SU-DHL-6 (cell line): ENCODE measurements around the gene KDM2A.

Experiments used
- CTCF ChIP-seq: fragments of 200-600 bp; sonication (generic); IDR thresholded peaks from one replicate; pipeline ENCODE4 v1.5.1; 2017; ENCODE audit warnings: antibody characterized with exemption, mild to moderate bottlenecking, low read length, moderate library complexity; ENCODE audit not compliant: insufficient read depth, poor library complexity, severe bottlenecking
- EZH2phosphoT487 ChIP-seq: fragments of 200-600 bp; sonication (generic), shearing (Covaris generic); conservative IDR thresholded peaks from 2 replicates; pipeline ENCODE4 v1.6.1; 2018; ENCODE audit warnings: mild to moderate bottlenecking, antibody characterized with exemption, low read length, moderate library complexity, mixed read lengths

GRCh38 chr11:67289651-67290479, 170.8 kb downstream of the KDM2A start:
- TF ChIP-seq CTCF (no peak), EZH2phosphoT487 (no peak)
